ENCODE results near the gene ZNF319.

DNA sequence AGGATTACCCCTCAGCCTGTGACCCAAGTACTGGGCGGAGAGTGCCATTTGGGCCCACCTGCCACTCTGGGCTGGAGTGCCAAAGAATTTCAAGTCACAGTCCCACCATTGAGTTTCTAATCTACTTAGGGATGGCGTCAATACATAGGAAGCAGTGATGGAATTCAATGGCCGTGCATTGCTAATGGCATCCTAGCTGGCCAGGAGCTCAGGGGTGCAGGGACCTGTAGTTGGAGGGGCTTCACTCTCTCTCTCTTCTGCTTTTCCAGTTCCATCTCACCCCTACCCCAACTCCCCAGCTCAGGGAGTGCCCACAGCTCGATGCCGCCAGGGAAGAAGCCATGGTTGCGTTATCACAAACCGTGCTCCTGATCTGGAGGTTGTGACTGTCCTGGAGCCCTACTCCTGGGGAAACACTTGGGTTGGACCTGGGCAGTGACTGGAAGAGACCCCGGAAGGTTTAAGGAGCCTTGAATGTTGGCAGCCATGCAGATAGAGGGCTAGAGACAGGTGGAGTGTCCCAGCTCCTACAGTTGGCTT lies 27.5 kb upstream of the ZNF319 start:
- TF ChIP-seq, protein P1, sequence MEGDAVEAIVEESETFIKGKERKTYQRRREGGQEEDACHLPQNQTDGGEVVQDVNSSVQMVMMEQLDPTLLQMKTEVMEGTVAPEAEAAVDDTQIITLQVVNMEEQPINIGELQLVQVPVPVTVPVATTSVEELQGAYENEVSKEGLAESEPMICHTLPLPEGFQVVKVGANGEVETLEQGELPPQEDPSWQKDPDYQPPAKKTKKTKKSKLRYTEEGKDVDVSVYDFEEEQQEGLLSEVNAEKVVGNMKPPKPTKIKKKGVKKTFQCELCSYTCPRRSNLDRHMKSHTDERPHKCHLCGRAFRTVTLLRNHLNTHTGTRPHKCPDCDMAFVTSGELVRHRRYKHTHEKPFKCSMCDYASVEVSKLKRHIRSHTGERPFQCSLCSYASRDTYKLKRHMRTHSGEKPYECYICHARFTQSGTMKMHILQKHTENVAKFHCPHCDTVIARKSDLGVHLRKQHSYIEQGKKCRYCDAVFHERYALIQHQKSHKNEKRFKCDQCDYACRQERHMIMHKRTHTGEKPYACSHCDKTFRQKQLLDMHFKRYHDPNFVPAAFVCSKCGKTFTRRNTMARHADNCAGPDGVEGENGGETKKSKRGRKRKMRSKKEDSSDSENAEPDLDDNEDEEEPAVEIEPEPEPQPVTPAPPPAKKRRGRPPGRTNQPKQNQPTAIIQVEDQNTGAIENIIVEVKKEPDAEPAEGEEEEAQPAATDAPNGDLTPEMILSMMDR (IDR thresholded peaks at IDR 0.05; ENCODE audit: poor library complexity, severe bottlenecking), result no peak
- TF ChIP-seq POLR2AphosphoS5 (IDR thresholded peaks at IDR 0.05) (no peak), RAD21 (conservative IDR thresholded peaks at IDR 0.05) (no peak)

Measured in neural cell (in vitro differentiated cells).